ENCODE results near the gene GNLY. TPM values are rescaled to one million over a fixed set of nuclear protein-coding genes. Genes with fewer than 3 reads are reported as not detected.
A peak's percentile ranks its signal among the peaks of the same experiment; 100 is the strongest.

GNLY gene
- total and polyA plus RNA-seq, 9 donors: 0.46 to 10.8 (median 1.1) TPM

DNA sequence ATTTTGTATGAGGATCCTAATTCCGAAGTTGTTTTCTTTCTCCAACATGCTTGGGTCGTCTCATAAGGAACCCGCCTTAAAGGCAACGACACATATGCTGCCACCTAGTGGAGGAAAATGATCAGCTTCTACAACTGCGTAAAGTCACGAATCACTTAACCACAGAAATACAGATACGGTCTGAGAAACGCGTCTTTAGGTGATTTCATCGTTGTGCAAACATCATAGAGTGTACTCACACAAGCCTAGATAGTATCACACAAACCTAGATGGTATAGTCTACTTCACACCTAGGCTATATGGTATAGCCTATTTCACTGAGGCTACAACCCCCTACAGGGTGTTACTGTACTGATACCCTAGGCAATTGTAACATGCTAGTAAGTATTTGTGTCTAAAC is 13.1 kb downstream of the GNLY start:
- peaks cover 20% of the 10 kb centered on the region for H3K4me1 ChIP-seq (ENCODE audit: insufficient read depth)
- intact Hi-C loops (cut with DNase I): loop anchor here in 1 of 4 donors (5.0 kb wide), 1 partner anchor 65 kb away; no protein-coding TSS in a partner anchor
- 0 to 2% (median 1%) methylated on average over 10 of the region's 10 CpGs for WGBS, 3 donors
- H3K27me3 ChIP-seq: no peaks in the 10 kb centered on the region
- DNase-seq: peak in 2 of 5 donors; percentile 57 to 78
- H3K27ac ChIP-seq: no peak overlapping the region
- no peak for TF ChIP-seq EP300 (IDR thresholded peaks at IDR 0.05)
- no peak for TF ChIP-seq POLR2A (IDR thresholded peaks at IDR 0.05)
- TF ChIP-seq, protein P1, sequence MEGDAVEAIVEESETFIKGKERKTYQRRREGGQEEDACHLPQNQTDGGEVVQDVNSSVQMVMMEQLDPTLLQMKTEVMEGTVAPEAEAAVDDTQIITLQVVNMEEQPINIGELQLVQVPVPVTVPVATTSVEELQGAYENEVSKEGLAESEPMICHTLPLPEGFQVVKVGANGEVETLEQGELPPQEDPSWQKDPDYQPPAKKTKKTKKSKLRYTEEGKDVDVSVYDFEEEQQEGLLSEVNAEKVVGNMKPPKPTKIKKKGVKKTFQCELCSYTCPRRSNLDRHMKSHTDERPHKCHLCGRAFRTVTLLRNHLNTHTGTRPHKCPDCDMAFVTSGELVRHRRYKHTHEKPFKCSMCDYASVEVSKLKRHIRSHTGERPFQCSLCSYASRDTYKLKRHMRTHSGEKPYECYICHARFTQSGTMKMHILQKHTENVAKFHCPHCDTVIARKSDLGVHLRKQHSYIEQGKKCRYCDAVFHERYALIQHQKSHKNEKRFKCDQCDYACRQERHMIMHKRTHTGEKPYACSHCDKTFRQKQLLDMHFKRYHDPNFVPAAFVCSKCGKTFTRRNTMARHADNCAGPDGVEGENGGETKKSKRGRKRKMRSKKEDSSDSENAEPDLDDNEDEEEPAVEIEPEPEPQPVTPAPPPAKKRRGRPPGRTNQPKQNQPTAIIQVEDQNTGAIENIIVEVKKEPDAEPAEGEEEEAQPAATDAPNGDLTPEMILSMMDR (IDR thresholded peaks at IDR 0.05): peak; percentile 75 to 83 (median 80)
- H3K4me3 ChIP-seq: no peak overlapping the region
- no peaks in the 10 kb centered on the region for H3K36me3 ChIP-seq
- no peaks in the 10 kb centered on the region for H3K9me3 ChIP-seq

DNA sequence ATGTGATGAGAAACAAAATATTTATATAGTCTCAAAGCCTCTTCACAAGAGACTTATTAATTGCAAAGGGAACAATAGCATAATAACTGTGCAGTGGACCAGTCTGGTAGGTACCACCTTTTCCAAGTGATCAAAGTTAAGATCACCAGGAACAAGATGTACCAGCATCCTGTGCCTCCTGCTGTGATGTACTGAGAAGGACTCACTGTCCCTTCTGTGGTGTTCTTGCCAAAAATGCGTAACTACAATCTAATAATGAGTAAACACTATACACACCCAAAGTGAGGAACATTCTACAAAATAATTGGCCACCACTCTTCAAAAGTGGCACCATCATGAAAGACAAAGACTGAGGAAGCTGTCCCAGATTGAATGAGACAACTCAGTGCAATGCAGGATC is 14.5 kb downstream of the GNLY start:
- 70 to 79% (median 73%) methylated on average over 1 of the region's 1 CpG for WGBS, 3 donors
- H3K27ac ChIP-seq: peak overlapping the region in 1 of 2 donors; percentile 68
- H3K4me3 ChIP-seq: no peak overlapping the region
- TF ChIP-seq, protein P1 (IDR thresholded peaks at IDR 0.05): no peak
- TF ChIP-seq EP300 (IDR thresholded peaks at IDR 0.05) (no peak), POLR2A (IDR thresholded peaks at IDR 0.05) (no peak)
- intact Hi-C loops (cut with DNase I): loop anchor here in 1 of 4 donors (5.0 kb wide), 1 partner anchor 66 kb away; no protein-coding TSS in a partner anchor
- peaks cover 30% of the 10 kb centered on the region for H3K4me1 ChIP-seq (ENCODE audit: insufficient read depth)
- H3K36me3 ChIP-seq: no peaks in the 10 kb centered on the region
- no peak for DNase-seq
- no peaks in the 10 kb centered on the region for H3K27me3 ChIP-seq
- H3K9me3 ChIP-seq: no peaks in the 10 kb centered on the region

DNA sequence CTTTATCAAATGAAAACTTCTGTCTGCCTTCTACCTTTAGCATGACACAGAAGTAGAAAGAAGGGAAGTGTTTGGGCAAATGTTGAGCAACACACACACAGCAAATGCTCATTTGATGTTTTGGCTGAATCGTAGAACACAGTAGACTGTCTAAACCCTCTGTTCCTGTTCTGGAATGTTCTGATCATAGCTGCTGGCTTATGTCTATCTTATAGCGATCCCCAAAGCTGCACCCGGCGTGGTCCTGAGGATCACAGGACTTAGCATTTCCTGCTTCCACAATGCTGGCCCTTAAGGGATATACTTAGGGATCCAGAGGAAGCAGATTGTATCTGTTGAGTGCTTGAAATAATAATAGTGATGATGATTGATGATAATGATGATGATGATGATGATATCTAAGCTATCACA is 15.2 kb downstream of the GNLY start:
- no peak for DNase-seq
- 40 to 59% (median 41%) methylated on average over 4 of the region's 4 CpGs for WGBS, 3 donors
- Histone ChIP-seq H3K36me3 (no peaks in the 10 kb centered on the region), H3K4me3 (no peak overlapping the region), H3K4me1 (ENCODE audit: insufficient read depth) (peaks cover 30% of the 10 kb centered on the region), H3K27ac (peak overlapping the region in 1 of 2 donors; percentile 68), H3K9me3 (no peaks in the 10 kb centered on the region), H3K27me3 (no peaks in the 10 kb centered on the region)
- intact Hi-C loops (cut with DNase I): loop anchor here in 1 of 4 donors (5.0 kb wide), 1 partner anchor 67 kb away; no protein-coding TSS in a partner anchor
- TF ChIP-seq POLR2A (IDR thresholded peaks at IDR 0.05) (no peak), EP300 (IDR thresholded peaks at IDR 0.05) (no peak)
- TF ChIP-seq, protein P1 (IDR thresholded peaks at IDR 0.05): no peak

DNA sequence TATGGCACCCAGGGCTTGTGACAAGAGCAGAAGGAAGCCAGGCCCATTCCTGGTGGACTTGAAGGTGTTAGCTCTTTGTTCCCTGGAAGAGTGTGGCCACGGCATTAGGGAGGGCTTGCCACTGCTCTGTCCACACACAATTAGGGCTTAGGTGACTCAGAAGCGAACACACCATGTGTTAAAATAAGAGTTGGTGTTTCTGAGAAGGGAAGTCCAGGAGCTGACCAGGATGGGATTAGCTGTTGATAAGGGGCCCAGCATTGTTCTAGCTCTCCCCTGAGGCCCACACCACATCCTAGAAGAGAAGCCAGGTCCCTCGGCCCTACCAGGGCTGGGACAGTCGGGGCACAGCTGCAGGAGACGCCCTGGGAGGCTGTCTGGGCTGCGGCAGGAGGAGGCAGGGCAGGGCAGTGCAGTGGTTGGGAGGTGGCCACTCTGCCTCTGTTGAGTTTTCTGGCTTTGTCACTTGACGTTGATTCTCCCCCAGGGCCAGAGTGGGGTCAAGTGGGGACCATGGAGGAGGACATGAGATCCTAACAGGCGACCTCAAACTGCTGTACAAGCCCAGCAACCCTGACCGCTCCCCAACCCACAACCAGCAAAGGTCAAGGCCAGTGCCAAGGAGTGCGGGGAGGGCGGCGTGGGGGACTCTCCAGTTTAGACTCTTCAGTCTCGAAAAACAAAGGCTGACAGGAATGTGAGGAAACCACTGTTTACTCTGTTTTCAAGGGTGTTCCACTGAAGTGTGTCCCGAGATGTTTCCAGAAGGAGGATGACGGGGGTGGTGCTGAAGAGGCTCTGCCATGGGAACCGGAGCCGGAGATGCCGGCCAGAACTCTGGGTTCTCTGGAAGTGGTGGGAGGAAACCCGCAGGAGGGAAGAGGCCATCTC is 16.8 kb downstream of the GNLY start:
- Histone ChIP-seq H3K4me3 (no peak overlapping the region), H3K36me3 (no peaks in the 10 kb centered on the region), H3K27ac (peak overlapping the region; percentile 68 to 83), H3K4me1 (ENCODE audit: insufficient read depth) (peaks cover 30% of the 10 kb centered on the region), H3K9me3 (no peaks in the 10 kb centered on the region), H3K27me3 (no peaks in the 10 kb centered on the region)
- intact Hi-C loops (cut with DNase I): loop anchor here in 1 of 4 donors (5.0 kb wide), 1 partner anchor 74 kb away; no protein-coding TSS in a partner anchor
- TF ChIP-seq EP300 (IDR thresholded peaks at IDR 0.05): no peak
- TF ChIP-seq POLR2A (IDR thresholded peaks at IDR 0.05): no peak
- TF ChIP-seq, protein P1 (IDR thresholded peaks at IDR 0.05): no peak
- DNase-seq: peak; percentile 78 to 89 (median 83)
- 18 to 27% (median 19%) methylated on average over 19 of the region's 19 CpGs for WGBS, 3 donors
